CD4-positive, alpha-beta T cell treated with Interleukin-6 at 100 ng/mL for 8 hours (primary cell): ENCODE results near the gene ADAM11.

Experiments
- DNase-seq: peaks from one replicate; pipeline ENCODE4 v3.0.0-alpha.2; 2020; ENCODE audit warnings: mixed read lengths, low spot score

Gene ADAM11

DNA sequence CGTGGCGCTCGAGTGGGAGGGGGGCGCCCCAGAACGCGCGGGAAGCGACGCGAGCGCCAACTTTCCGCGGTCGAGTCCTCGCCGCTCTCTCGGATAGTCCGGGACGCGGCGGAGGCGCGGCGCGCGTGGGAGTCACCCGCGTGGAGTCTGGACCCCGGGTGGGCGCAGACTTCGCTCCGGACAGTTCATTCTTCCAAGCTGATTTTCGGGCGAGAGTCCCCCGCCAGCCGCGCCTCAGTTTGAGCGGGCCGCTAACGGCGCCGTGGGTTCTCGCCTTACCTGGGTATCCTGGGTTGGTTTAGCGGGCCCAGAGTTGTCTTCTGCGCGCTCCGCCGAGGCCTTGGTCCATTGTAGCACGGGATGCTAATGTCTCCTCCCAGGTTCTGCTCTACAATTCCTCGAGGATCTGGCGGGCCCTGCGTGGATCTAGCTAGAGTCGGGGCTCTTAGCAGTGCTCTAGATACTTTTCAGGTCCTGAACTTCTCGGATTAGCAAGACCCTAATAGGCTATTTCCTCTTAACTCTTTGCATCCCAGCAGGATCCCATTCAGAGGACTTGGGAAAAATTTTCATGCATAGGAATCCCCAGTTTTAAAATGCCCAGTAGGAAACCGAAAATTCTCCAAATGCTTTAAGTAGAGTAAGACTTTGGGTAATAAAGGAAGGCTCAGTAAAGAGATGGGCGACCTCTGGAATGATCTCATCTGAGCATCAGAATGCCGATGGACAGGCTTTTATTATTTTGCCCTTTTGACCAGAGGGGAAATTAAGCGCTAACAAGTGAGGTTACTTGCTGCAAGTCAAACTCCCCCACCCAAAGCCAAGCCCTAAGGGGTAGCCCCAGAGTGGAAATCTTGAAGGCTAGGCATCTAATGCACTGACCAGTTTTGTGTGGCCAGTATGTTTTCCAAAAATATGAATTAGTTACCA is 71.8 kb downstream of the ADAM11 start:
- no peak for DNase-seq

DNA sequence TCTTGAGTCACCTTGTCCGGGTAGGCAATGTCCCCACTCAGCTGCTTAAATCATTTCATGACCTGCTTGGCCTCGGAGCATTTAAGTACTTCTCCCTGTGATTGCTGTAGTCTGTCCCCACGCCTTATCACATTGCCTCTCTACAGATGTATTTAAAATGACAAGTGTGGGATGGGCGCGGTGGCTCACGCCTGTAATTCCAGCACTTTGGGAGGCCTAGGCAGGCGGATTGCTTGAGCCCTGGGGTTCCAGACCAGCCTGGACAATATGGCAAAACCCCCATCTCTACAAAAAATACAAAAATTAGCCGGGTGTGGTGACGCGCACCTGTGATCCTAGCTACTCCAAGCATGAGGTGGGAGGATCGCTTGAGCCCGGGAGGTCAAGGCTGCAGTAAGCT is 72.6 kb downstream of the ADAM11 start:
- no peak for DNase-seq
